Measurements from ENCODE around the gene ENPP5. TPM values are rescaled to one million over a fixed set of nuclear protein-coding genes. Genes with fewer than 3 reads are reported as not detected.

The ENPP5 gene
- 1.3 TPM for polyA plus RNA-seq (2013, experiment 1 of 2)
- polyA plus RNA-seq (2013, experiment 2 of 2): 1.1 TPM

DNA sequence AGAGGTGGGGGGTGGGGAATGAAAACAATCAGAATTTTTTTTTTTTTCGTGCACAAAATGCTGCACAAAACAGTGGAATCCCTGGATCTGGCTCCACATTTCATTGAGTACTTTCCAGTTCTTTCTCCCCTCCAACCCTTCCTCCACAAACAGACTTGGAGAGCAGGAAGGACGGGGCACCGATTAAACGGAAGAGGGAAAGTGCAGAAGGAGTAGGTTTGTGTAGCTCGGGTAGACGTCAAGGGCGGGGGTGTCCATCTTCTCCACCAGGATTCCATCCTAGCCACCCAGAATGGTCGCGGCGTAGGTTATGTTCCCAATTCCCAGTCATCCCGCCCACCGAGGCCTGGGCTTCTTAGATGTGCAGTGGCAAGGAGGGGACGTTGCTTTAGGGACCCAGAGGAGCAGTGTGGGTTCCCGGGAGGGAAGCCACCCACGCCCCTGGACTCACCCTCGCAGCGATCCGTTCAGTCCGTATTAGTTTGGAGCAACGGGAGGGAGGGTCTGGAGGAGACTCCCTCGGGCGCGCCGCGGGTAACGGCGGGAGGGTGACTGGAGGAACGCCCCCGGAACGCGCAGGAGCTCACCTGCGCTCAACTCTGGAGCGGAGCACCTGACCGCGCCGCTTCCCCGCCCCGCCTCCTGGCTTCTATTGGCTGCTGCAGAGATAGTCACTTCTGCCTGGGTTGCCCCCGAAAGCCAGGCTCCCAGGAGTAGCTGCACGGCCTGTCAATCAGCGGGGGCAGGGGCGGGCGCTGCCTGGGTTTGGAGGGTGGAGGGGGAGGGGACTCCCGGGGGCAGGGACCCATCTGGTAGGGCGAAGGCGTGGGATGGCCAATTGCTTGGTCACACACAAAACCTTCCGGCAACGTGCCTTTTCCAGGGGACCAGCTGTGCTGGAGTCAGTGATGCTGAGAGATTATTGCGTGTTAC is at the start of gene ENPP5:
Gene ENPP5, minus strand, starts transcription at position 624 of the 933 bp plus-strand sequence. CDS start 2,718 bp downstream, outside the sequence.
- H3K27ac ChIP-seq (ENCODE audit: low read depth, low read length, severe bottlenecking): no peak within 1 kb of the TSS
- WGBS, 2 experiments (ENCODE audit: insufficient coverage in 2 of 2): 0 to 1% methylated on average over 16 to 36 of the region's 49 CpGs
- H3K36me3 ChIP-seq (ENCODE audit: control insufficient read depth, insufficient read depth, low read length): no peaks in the 10 kb centered on the region
- H3K4me1 ChIP-seq (ENCODE audit: control insufficient read depth, insufficient read depth, low read length, poor library complexity, severe bottlenecking): no peaks in the 10 kb centered on the region
- peak within 1 kb of the TSS; percentile 63 for H3K4me3 ChIP-seq (ENCODE audit: extremely low read depth, insufficient read depth, low read length, poor library complexity, severe bottlenecking)
- no peaks in the 10 kb centered on the region for H3K9me3 ChIP-seq (ENCODE audit: control insufficient read depth, low read length)

DNA sequence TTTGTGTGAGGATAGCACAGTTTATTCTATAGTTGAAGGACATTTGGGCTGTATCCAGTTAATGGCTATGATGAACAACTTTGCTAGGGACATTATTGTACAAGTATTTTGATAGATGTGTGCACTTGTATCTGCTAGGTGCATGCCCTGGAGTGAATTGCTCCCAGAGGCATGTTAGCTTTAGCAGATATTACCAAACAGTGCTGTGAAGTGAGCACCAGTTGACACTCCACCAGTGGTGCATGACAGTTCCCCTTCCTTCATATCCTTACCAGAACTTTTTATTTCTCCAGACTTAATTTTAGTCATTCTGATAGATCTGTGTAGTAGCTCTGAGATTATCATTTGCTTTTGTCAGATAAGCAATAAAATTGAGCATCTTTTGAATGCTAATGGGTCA is 48.9 kb upstream of the ENPP5 start:
- Histone ChIP-seq H3K27ac (ENCODE audit: low read depth, low read length, severe bottlenecking) (no peak overlapping the region), H3K4me3 (ENCODE audit: extremely low read depth, insufficient read depth, low read length, poor library complexity, severe bottlenecking) (no peak overlapping the region), H3K9me3 (ENCODE audit: control insufficient read depth, low read length) (no peaks in the 10 kb centered on the region), H3K4me1 (ENCODE audit: control insufficient read depth, insufficient read depth, low read length, poor library complexity, severe bottlenecking) (no peaks in the 10 kb centered on the region), H3K36me3 (ENCODE audit: control insufficient read depth, insufficient read depth, low read length) (no peaks in the 10 kb centered on the region)

DNA sequence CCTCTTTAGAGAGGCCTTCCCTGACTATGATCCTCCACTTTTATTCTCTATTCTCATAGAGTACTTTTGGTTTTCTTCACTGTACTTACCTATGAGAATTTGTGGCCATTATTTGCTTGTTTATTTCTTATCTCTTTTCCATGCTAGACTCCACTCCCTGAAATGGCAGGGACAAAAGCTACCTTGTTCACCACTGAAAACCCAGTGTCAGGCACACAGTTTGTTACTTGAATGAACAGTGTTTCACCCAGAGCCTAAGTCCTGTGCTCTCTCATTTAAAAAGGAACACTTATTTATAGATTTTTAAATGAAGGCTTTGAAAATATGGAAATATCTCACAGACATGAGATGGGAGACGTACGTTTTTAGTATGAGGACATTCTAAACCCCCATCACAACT is 47.7 kb upstream of the ENPP5 start:
- H3K4me3 ChIP-seq (ENCODE audit: extremely low read depth, insufficient read depth, low read length, poor library complexity, severe bottlenecking): no peak overlapping the region
- no peaks in the 10 kb centered on the region for H3K36me3 ChIP-seq (ENCODE audit: control insufficient read depth, insufficient read depth, low read length)
- WGBS, 2 experiments (ENCODE audit: insufficient coverage in 2 of 2): no CpG with 5 or more reads among the region's 2 CpGs
- no peaks in the 10 kb centered on the region for H3K4me1 ChIP-seq (ENCODE audit: control insufficient read depth, insufficient read depth, low read length, poor library complexity, severe bottlenecking)
- H3K9me3 ChIP-seq (ENCODE audit: control insufficient read depth, low read length): no peaks in the 10 kb centered on the region
- H3K27ac ChIP-seq (ENCODE audit: low read depth, low read length, severe bottlenecking): no peak overlapping the region

GRCh38 chr6:46217671-46218131 is 46.9 kb upstream of the ENPP5 start:
- no peaks in the 10 kb centered on the region for H3K9me3 ChIP-seq (ENCODE audit: control insufficient read depth, low read length)
- no peak overlapping the region for H3K27ac ChIP-seq (ENCODE audit: low read depth, low read length, severe bottlenecking)
- 88 to 94% methylated on average over 4 of the region's 5 CpGs for WGBS, 2 experiments (ENCODE audit: insufficient coverage in 2 of 2)
- no peaks in the 10 kb centered on the region for H3K4me1 ChIP-seq (ENCODE audit: control insufficient read depth, insufficient read depth, low read length, poor library complexity, severe bottlenecking)
- H3K4me3 ChIP-seq (ENCODE audit: extremely low read depth, insufficient read depth, low read length, poor library complexity, severe bottlenecking): no peak overlapping the region
- H3K36me3 ChIP-seq (ENCODE audit: control insufficient read depth, insufficient read depth, low read length): no peaks in the 10 kb centered on the region

DNA sequence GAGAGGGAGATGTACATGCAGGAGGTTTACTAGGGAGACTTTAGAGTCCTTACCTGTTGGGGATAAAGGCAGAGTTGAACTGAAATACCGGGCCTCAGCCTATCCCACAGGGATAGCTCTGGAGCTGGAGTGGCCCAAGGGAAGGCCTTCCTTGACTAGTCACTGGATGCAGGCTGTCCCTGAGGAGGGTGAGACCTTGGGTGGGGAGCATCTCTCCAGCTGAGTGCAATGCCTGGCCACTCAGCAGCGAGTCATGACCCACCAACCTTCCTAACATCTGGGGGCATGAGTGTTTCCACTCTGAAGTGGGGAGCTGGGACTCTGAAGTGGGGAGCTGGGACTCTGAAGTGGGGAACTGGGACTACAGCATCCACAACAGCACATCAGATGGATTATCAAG is 46.1 kb upstream of the ENPP5 start:
- no peak overlapping the region for H3K27ac ChIP-seq (ENCODE audit: low read depth, low read length, severe bottlenecking)
- H3K4me3 ChIP-seq (ENCODE audit: extremely low read depth, insufficient read depth, low read length, poor library complexity, severe bottlenecking): no peak overlapping the region
- no peaks in the 10 kb centered on the region for H3K36me3 ChIP-seq (ENCODE audit: control insufficient read depth, insufficient read depth, low read length)
- H3K9me3 ChIP-seq (ENCODE audit: control insufficient read depth, low read length): no peaks in the 10 kb centered on the region
- no peaks in the 10 kb centered on the region for H3K4me1 ChIP-seq (ENCODE audit: control insufficient read depth, insufficient read depth, low read length, poor library complexity, severe bottlenecking)
- WGBS, 2 experiments (ENCODE audit: insufficient coverage in 2 of 2): 100% methylated on average over 1 to 2 of the region's 2 CpGs

GRCh38 chr6:46215777-46216176 is 45.0 kb upstream of the ENPP5 start:
- Histone ChIP-seq H3K36me3 (ENCODE audit: control insufficient read depth, insufficient read depth, low read length) (no peaks in the 10 kb centered on the region), H3K4me1 (ENCODE audit: control insufficient read depth, insufficient read depth, low read length, poor library complexity, severe bottlenecking) (no peaks in the 10 kb centered on the region), H3K27ac (ENCODE audit: low read depth, low read length, severe bottlenecking) (no peak overlapping the region), H3K9me3 (ENCODE audit: control insufficient read depth, low read length) (no peaks in the 10 kb centered on the region), H3K4me3 (ENCODE audit: extremely low read depth, insufficient read depth, low read length, poor library complexity, severe bottlenecking) (no peak overlapping the region)
- 83 to 93% methylated on average over 2 to 3 of the region's 4 CpGs for WGBS, 2 experiments (ENCODE audit: insufficient coverage in 2 of 2)

DNA sequence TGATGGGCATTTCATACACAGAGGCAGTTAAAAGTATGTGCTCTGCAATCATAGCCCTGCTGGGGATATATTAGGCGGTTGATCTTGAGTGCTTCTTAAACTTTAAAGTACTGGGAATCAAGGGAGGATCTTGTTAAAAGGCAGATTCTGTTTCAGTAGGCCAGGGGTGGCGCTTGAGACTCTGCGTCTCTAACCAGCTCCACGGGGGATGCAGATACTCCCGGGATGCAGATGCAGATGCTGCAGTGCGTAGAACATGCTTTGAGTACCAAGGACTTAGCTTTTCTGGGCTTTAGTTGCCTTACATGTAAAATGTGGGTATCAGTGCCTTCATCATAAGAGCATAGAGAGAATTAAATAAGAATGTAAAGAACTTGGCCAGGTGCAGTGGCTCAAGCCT is 44.4 kb upstream of the ENPP5 start:
- H3K4me1 ChIP-seq (ENCODE audit: control insufficient read depth, insufficient read depth, low read length, poor library complexity, severe bottlenecking): no peaks in the 10 kb centered on the region
- no peaks in the 10 kb centered on the region for H3K36me3 ChIP-seq (ENCODE audit: control insufficient read depth, insufficient read depth, low read length)
- no peaks in the 10 kb centered on the region for H3K9me3 ChIP-seq (ENCODE audit: control insufficient read depth, low read length)
- no peak overlapping the region for H3K27ac ChIP-seq (ENCODE audit: low read depth, low read length, severe bottlenecking)
- WGBS, 2 experiments (ENCODE audit: insufficient coverage in 2 of 2): 66 to 75% methylated on average over 5 to 6 of the region's 6 CpGs
- H3K4me3 ChIP-seq (ENCODE audit: extremely low read depth, insufficient read depth, low read length, poor library complexity, severe bottlenecking): no peak overlapping the region

- no CpG with 5 or more reads among the region's 1 CpG for WGBS, 2 experiments (ENCODE audit: insufficient coverage in 2 of 2)
- Histone ChIP-seq H3K9me3 (ENCODE audit: control insufficient read depth, low read length) (no peaks in the 10 kb centered on the region), H3K27ac (ENCODE audit: low read depth, low read length, severe bottlenecking) (no peak overlapping the region), H3K4me3 (ENCODE audit: extremely low read depth, insufficient read depth, low read length, poor library complexity, severe bottlenecking) (no peak overlapping the region), H3K36me3 (ENCODE audit: control insufficient read depth, insufficient read depth, low read length) (no peaks in the 10 kb centered on the region), H3K4me1 (ENCODE audit: control insufficient read depth, insufficient read depth, low read length, poor library complexity, severe bottlenecking) (no peaks in the 10 kb centered on the region)
These were observed 41.1 kb upstream of the ENPP5 start for GRCh38 chr6:46211917-46212316.

DNA sequence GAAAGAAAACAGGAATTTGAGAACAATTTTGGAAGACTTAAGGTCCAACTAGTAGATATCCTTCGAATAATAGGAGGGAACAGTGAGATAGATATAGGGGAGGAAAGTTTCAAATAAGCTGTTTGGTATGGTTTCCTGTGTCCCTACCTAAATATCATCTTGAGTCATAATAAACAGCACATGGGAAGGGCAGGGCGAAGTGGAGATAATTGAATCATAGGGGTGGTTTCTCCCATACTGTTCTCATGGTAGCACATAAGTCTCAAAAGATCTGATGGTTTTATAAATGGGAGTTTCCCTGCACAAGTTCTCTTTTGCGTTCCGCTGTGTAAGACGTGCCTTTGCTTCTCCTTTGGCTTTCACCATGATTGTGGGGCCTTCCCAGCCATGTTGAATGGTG is 39.5 kb upstream of the ENPP5 start:
- 85% methylated on average over 4 of the region's 5 CpGs; no CpG with 5 or more reads in 1 of the 2 experiments for WGBS, 2 experiments (ENCODE audit: insufficient coverage in 2 of 2)
- Histone ChIP-seq H3K36me3 (ENCODE audit: control insufficient read depth, insufficient read depth, low read length) (no peaks in the 10 kb centered on the region), H3K9me3 (ENCODE audit: control insufficient read depth, low read length) (no peaks in the 10 kb centered on the region), H3K4me3 (ENCODE audit: extremely low read depth, insufficient read depth, low read length, poor library complexity, severe bottlenecking) (no peak overlapping the region), H3K27ac (ENCODE audit: low read depth, low read length, severe bottlenecking) (no peak overlapping the region), H3K4me1 (ENCODE audit: control insufficient read depth, insufficient read depth, low read length, poor library complexity, severe bottlenecking) (no peaks in the 10 kb centered on the region)

DNA sequence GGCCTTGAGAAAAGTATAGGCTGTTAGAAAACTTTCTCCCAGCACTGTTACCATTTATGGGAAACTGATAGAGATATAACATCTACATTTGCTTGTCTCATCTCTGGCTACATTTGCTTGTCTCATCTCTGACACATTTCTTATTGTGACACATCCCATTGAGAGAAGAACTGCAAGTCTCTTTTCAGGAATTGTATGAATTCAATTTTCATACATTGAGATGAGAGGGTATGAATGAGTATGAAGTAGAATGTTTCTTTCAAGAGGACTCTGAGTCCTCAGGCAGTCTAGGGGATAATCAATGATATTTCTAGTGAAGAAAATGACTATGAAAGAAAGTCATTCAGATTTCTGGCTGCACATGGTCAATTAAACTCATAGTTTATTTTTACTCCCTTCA is 37.5 kb upstream of the ENPP5 start:
- no peaks in the 10 kb centered on the region for H3K4me1 ChIP-seq (ENCODE audit: control insufficient read depth, insufficient read depth, low read length, poor library complexity, severe bottlenecking)
- H3K4me3 ChIP-seq (ENCODE audit: extremely low read depth, insufficient read depth, low read length, poor library complexity, severe bottlenecking): no peak overlapping the region
- H3K36me3 ChIP-seq (ENCODE audit: control insufficient read depth, insufficient read depth, low read length): no peaks in the 10 kb centered on the region
- no peaks in the 10 kb centered on the region for H3K9me3 ChIP-seq (ENCODE audit: control insufficient read depth, low read length)
- no peak overlapping the region for H3K27ac ChIP-seq (ENCODE audit: low read depth, low read length, severe bottlenecking)

DNA sequence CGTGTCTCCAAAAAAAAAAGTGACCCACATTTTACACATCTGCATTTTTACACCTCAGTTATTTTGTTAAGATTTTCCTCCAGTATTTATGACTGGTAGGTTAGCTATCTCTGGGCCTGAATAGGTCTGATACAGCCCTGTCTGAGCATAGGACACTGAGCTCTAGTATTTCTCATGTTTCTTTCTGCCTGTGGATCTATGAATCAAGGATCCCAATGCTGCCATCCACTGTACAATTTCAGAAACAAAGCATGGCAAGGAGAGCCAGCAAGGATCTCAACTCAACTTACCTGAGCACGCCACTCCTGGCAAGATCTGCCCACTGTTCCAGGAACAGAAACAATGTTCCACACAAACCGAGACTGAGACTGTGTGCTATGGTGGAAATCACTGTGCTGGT is 36.4 kb upstream of the ENPP5 start:
- no peak overlapping the region for H3K27ac ChIP-seq (ENCODE audit: low read depth, low read length, severe bottlenecking)
- 80 to 90% methylated on average over 1 to 2 of the region's 3 CpGs for WGBS, 2 experiments (ENCODE audit: insufficient coverage in 2 of 2)
- no peaks in the 10 kb centered on the region for H3K9me3 ChIP-seq (ENCODE audit: control insufficient read depth, low read length)
- H3K4me1 ChIP-seq (ENCODE audit: control insufficient read depth, insufficient read depth, low read length, poor library complexity, severe bottlenecking): no peaks in the 10 kb centered on the region
- no peak overlapping the region for H3K4me3 ChIP-seq (ENCODE audit: extremely low read depth, insufficient read depth, low read length, poor library complexity, severe bottlenecking)
- no peaks in the 10 kb centered on the region for H3K36me3 ChIP-seq (ENCODE audit: control insufficient read depth, insufficient read depth, low read length)
